Activated CD8-positive, alpha-beta T cell treated with anti-CD3 and anti-CD28 coated beads for 36 hours (primary cell): ENCODE data around the gene TMEM141. TPM values are rescaled to one million over a fixed set of nuclear protein-coding genes. Genes with fewer than 3 reads are reported as not detected.

Experiments
- ATAC-seq: fragments of 200-7000 bp; cut with Tn5 transposase; one replicate; pipeline ENCODE4 v1.10.0; 2021; ENCODE audit warnings: mild to moderate bottlenecking, moderate library complexity
- CTCF ChIA-PET: fragments of 350-600 bp; sonication (Branson Sonifier 250); formaldehyde crosslinking; loops from one replicate; lab custom pipeline; 2021; ENCODE audit warnings: antibody characterized with exemption; lab: Charles Lee
- POLR2A ChIA-PET: fragments of 350-600 bp; sonication (Branson Sonifier 250); formaldehyde crosslinking; loops from one replicate; lab custom pipeline; 2021; ENCODE audit warnings: antibody characterized with exemption; lab: Charles Lee
- DNase-seq: peaks from one replicate; pipeline ENCODE4 v3.0.0-alpha.2; 2020
- H3K27ac Mint-ChIP-seq: one replicate; pipeline ENCODE4 v1.8.0; 2021; ENCODE audit warnings: mild to moderate bottlenecking, mixed read lengths
- H3K27me3 Mint-ChIP-seq: one replicate; pipeline ENCODE4 v1.8.0; 2021; ENCODE audit warnings: mixed read lengths
- H3K36me3 Mint-ChIP-seq: one replicate; pipeline ENCODE4 v1.8.0; 2021; ENCODE audit warnings: low read depth, mixed read lengths
- H3K4me1 Mint-ChIP-seq: one replicate; pipeline ENCODE4 v1.8.0; 2021; ENCODE audit warnings: low read depth, mixed read lengths
- H3K4me3 Mint-ChIP-seq: one replicate; pipeline ENCODE4 v1.8.0; 2021; ENCODE audit warnings: mild to moderate bottlenecking, moderate library complexity, mixed read lengths
- H3K9me3 Mint-ChIP-seq: one replicate; pipeline ENCODE4 v1.8.0; 2021; ENCODE audit warnings: mixed read lengths
- intact Hi-C: fragments of 100-400 bp; cut with micrococcal nuclease; formaldehyde crosslinking; loops from one replicate; pipeline ENCODE4 v1.10.0; 2022
- total RNA-seq, 2 experiments: library from RNA; stranded (reverse); gene quantifications; one replicate each; pipeline ENCODE4 v1.2.3, GENCODE V29; 2021
- TF ChIP-seq, protein P1 (sequence below): fragments of 200-600 bp; IDR thresholded peaks from one replicate; pipeline ENCODE4 v1.8.0; 2022; ENCODE audit warnings: antibody characterized with exemption, mild to moderate bottlenecking

The TMEM141 gene
- total RNA-seq, 2 experiments from 2014 or later: 50.6 to 51.1 TPM

DNA sequence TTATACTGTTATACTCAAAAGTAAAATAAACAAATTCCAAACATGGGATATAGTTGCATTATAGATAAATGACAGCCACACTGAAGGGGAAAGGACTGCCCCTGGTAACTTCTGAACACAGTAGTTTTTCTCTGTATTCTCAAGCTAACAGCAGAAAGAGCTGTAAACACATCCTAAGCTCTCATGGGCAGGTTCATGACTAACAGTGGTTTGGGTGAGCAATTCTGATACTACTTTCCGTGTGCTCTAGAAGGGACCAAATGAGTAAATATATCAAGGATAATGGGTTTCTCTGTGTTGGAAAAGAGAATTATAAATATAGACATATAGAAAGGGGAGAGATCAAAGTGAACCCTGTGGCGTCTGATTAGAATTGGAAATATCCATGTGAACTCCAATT, 40.6 kb upstream of the TMEM141 start:
- POLR2A ChIA-PET: interaction anchor here (0.5 to 0.9 kb wide), 2 partner anchors 24 to 49 kb away, joined by 3 to 4 read pairs; no protein-coding TSS in a partner anchor
- peaks cover 27% of the 10 kb centered on the region for H3K9me3 Mint-ChIP-seq
- CTCF ChIA-PET: interaction anchor here (1.7 kb wide), 1 partner anchor 9 kb away, joined by 5 read pairs; no protein-coding TSS in a partner anchor

DNA sequence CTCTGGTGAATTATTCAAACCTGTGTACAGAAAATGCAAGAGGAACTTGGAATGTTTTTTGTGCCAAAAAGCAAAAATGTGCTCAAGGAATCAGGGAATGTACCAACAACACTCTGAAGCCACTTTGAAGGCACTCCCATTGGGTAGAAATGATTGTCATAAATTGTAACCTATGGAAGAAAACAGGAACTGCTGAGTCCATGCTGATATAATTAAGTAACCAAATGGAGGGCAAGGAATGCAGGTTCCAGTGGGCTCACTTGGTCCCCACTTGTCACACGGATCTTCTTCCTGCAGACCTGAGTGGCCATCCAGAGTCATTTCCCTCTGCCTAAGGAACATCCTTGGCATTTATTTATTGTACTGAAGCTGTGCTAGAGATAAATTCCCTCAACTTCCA, 39.9 kb upstream of the TMEM141 start:
- TF ChIP-seq, protein P1, sequence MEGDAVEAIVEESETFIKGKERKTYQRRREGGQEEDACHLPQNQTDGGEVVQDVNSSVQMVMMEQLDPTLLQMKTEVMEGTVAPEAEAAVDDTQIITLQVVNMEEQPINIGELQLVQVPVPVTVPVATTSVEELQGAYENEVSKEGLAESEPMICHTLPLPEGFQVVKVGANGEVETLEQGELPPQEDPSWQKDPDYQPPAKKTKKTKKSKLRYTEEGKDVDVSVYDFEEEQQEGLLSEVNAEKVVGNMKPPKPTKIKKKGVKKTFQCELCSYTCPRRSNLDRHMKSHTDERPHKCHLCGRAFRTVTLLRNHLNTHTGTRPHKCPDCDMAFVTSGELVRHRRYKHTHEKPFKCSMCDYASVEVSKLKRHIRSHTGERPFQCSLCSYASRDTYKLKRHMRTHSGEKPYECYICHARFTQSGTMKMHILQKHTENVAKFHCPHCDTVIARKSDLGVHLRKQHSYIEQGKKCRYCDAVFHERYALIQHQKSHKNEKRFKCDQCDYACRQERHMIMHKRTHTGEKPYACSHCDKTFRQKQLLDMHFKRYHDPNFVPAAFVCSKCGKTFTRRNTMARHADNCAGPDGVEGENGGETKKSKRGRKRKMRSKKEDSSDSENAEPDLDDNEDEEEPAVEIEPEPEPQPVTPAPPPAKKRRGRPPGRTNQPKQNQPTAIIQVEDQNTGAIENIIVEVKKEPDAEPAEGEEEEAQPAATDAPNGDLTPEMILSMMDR: no peak
- H3K27me3 Mint-ChIP-seq: peaks cover 12% of the 10 kb centered on the region
- no peak overlapping the region for H3K27ac Mint-ChIP-seq
- ChIA-PET POLR2A (interaction anchor here (1.1 kb wide), 1 partner anchor 24 kb away, joined by 3 read pairs; no protein-coding TSS in a partner anchor), CTCF (interaction anchor here (0.6 to 1.0 kb wide), 2 partner anchors 22 to 295 kb away, joined by 3 to 4 read pairs; no protein-coding TSS in a partner anchor)
- intact Hi-C loops: no loop called here
- no peak for DNase-seq
- ATAC-seq: no peak
- H3K9me3 Mint-ChIP-seq: peaks cover 33% of the 10 kb centered on the region
- H3K4me3 Mint-ChIP-seq: no peak overlapping the region
- peaks cover 8% of the 10 kb centered on the region for H3K4me1 Mint-ChIP-seq
- H3K36me3 Mint-ChIP-seq: peaks cover 8% of the 10 kb centered on the region

More for the DNA sequence above, 40.6 kb upstream of the TMEM141 start:
- Mint-ChIP-seq H3K27ac (no peak overlapping the region), H3K4me1 (peaks cover 8% of the 10 kb centered on the region), H3K4me3 (no peak overlapping the region), H3K27me3 (peaks cover 6% of the 10 kb centered on the region), H3K36me3 (peaks cover 7% of the 10 kb centered on the region)
- ATAC-seq (peak; percentile 89), DNase-seq (peak; percentile 30)
- intact Hi-C loops: no loop called here
- TF ChIP-seq, protein P1: no peak

DNA sequence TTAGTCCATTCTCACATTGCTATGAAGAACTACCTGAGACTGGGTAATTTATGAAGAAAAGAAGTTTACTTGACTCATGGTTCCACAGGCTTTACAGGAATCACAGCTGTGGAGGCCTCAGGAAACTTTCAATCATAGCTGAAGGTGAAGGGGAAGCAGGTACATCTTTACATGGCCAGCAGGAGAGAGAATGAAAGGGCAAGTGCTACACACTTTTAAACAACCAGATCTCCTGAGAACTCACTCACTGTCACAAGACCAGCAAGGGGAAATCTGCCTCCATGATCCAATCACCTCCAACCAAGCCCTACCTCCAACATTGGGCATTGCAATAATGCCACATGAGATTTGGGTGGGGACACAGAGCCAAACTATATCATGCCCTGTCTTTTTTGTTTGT, 39.3 kb upstream of the TMEM141 start:
- intact Hi-C loops: no loop called here
- TF ChIP-seq, protein P1: no peak
- ATAC-seq: no peak
- H3K27me3 Mint-ChIP-seq: peaks cover 12% of the 10 kb centered on the region
- ChIA-PET POLR2A (interaction anchor here (1.1 kb wide), 1 partner anchor 25 kb away, joined by 3 read pairs; no protein-coding TSS in a partner anchor), CTCF (interaction anchor here (0.6 to 1.0 kb wide), 2 partner anchors 23 to 295 kb away, joined by 3 to 4 read pairs; no protein-coding TSS in a partner anchor)
- DNase-seq: no peak
- H3K36me3 Mint-ChIP-seq: peaks cover 8% of the 10 kb centered on the region
- H3K4me3 Mint-ChIP-seq: no peak overlapping the region
- H3K9me3 Mint-ChIP-seq: peaks cover 34% of the 10 kb centered on the region
- H3K27ac Mint-ChIP-seq: no peak overlapping the region
- peaks cover 8% of the 10 kb centered on the region for H3K4me1 Mint-ChIP-seq

DNA sequence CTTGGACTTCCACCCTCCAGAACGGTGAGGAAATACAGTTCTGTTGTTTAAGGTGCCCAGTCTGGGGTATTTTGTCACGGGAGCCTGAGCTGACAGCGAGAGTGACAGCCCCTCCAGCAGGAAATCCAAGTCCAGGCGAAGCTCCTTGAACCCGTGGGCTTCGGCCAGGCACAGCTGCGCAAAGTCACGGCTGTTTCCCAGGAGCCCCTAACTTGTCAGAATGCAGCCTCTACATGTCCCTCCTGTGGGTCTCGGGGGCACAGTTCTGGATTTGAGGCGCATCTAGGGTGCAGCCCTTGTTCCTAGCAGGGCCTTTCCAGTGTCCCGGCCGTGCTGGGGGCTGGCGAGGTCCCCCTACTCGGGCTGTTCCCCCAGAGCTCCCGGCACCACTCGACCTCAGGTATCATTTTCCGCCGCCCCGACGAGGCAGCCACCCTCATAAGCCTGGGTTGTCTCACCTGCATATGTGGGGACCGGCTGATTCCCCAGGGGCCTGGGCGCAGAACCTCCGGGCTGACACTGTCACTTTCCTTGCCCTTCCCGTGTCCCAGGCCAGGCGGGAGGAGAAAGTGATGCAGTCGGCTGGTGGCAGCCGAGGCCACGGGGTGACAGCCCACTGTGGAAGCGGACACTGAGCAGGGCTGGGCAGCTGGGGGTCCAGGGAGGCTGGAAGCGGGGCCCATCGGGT, 37.6 kb upstream of the TMEM141 start:
- DNase-seq (no peak), ATAC-seq (no peak)
- intact Hi-C loops: no loop called here
- POLR2A ChIA-PET: no interaction called here
- H3K9me3 Mint-ChIP-seq: peaks cover 34% of the 10 kb centered on the region
- H3K36me3 Mint-ChIP-seq: peaks cover 8% of the 10 kb centered on the region
- H3K4me3 Mint-ChIP-seq: no peak overlapping the region
- no peak overlapping the region for H3K27ac Mint-ChIP-seq
- TF ChIP-seq, protein P1: no peak
- H3K4me1 Mint-ChIP-seq: peaks cover 8% of the 10 kb centered on the region
- peaks cover 12% of the 10 kb centered on the region for H3K27me3 Mint-ChIP-seq
- CTCF ChIA-PET: no interaction called here

DNA sequence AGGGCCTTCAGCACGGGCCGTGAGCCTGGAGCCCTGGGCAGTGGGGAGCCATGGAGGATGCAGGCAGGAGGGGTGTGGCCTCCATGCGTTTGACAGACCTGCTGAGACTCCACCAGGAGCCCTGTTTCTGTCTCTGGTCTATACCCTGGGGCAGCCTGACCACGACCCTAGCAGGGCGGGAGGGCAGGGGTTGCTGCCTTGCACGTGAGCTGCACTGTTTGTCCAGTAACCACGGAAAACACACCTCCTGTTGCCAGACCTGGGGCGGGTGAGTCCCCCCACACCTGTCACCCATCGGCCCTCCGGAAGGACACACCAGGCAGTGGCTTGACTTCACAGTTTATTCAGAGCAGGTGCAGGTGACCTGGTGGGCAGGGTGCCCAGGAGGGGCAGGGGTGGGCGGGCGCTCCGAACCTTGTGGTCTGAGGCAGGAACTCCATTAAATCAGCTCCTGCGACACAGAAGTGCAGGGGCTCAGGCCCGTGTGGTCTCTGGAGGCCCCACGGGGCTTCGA, 37.0 kb upstream of the TMEM141 start:
- Mint-ChIP-seq H3K4me1 (peaks cover 8% of the 10 kb centered on the region), H3K9me3 (peaks cover 34% of the 10 kb centered on the region), H3K4me3 (no peak overlapping the region), H3K27ac (no peak overlapping the region), H3K27me3 (peaks cover 12% of the 10 kb centered on the region), H3K36me3 (peaks cover 8% of the 10 kb centered on the region)
- DNase-seq (no peak), ATAC-seq (no peak)
- ChIA-PET CTCF (interaction anchor here (1.3 to 2.1 kb wide), 2 partner anchors 12 to 24 kb away, joined by 3 to 6 read pairs; no protein-coding TSS in a partner anchor), POLR2A (no interaction called here)
- intact Hi-C loops: no loop called here
- TF ChIP-seq, protein P1: no peak
